A673 (cell line): ENCODE results near the gene TRPC3. TPM values are rescaled to one million over a fixed set of nuclear protein-coding genes. Genes with fewer than 3 reads are reported as not detected.

ENCODE experiments used
- BruUV-seq: library from RNA; stranded (reverse); fragments of 400-500 nt; replicated peaks from 2 replicates; lab custom pipeline; 2021; lab: Mats Ljungman, UMichigan
- CTCF ChIA-PET: fragments of 300-600 bp; sonication (Branson Sonifier 250); formaldehyde crosslinking; loops from one replicate; lab custom pipeline; 2022; ENCODE audit warnings: antibody characterized with exemption; lab: Charles Lee
- POLR2A ChIA-PET: fragments of 300-600 bp; sonication (Branson Sonifier 250); formaldehyde crosslinking; loops from one replicate; lab custom pipeline; 2022; ENCODE audit warnings: antibody characterized with exemption; ENCODE audit not compliant: low non-redundant PET; lab: Charles Lee
- DNase-seq: peaks from one replicate; pipeline ENCODE4 v3.0.0-alpha.2; 2015; ENCODE audit warnings: low spot score
- H3K27ac ChIP-seq: fragments of 200-600 bp; sonication (generic); 2 replicates; pipeline ENCODE4 v1.5.1; 2016; ENCODE audit warnings: mixed run types, low read depth, mild to moderate bottlenecking, mixed read lengths, antibody characterized with exemption, low read length; ENCODE audit not compliant: poor library complexity, severe bottlenecking
- H3K27me3 ChIP-seq: fragments of 200-600 bp; sonication (generic); replicated peaks from 2 replicates; pipeline ENCODE4 v1.6.1; 2017; ENCODE audit warnings: mixed run types, low read depth, mild to moderate bottlenecking, mixed read lengths, antibody characterized with exemption, low read length; ENCODE audit not compliant: insufficient read depth, poor library complexity
- H3K36me3 ChIP-seq: fragments of 200-600 bp; sonication (generic); 2 replicates; pipeline ENCODE4 v1.6.1; 2016; ENCODE audit warnings: mixed run types, mild to moderate bottlenecking, mixed read lengths, antibody characterized with exemption, low read length; ENCODE audit not compliant: insufficient read depth, poor library complexity, severe bottlenecking
- H3K4me1 ChIP-seq: fragments of 200-600 bp; sonication (generic); 2 replicates; pipeline ENCODE4 v1.6.1; 2017; ENCODE audit warnings: mixed run types, mild to moderate bottlenecking, mixed read lengths, antibody characterized with exemption, low read length; ENCODE audit not compliant: insufficient read depth, poor library complexity, severe bottlenecking
- H3K4me3 ChIP-seq: fragments of 200-600 bp; sonication (generic); 2 replicates; pipeline ENCODE4 v1.5.1; 2016; ENCODE audit warnings: low read depth, mixed run types, mild to moderate bottlenecking, mixed read lengths, low read length; ENCODE audit not compliant: poor library complexity, severe bottlenecking
- H3K9me3 ChIP-seq: fragments of 200-600 bp; sonication (generic); 2 replicates; pipeline ENCODE4 v1.6.1; 2016; ENCODE audit warnings: mixed run types, low read depth, mild to moderate bottlenecking, mixed read lengths, antibody characterized with exemption, low read length; ENCODE audit not compliant: poor library complexity, severe bottlenecking
- CTCF ChIP-seq: fragments of 300-800, 200-600 bp; sonication (generic); conservative IDR thresholded peaks from 2 replicates; pipeline ENCODE4 v1.5.1; 2017; ENCODE audit warnings: low read depth, mild to moderate bottlenecking, antibody characterized with exemption, low read length, moderate library complexity, mixed read lengths
- EZH2 ChIP-seq: fragments of 200-600 bp; sonication (generic); IDR thresholded peaks from 2 replicates; pipeline ENCODE4 v1.6.1; 2017; ENCODE audit warnings: borderline replicate concordance, low read depth, mild to moderate bottlenecking, mixed read lengths, antibody characterized with exemption, low read length; ENCODE audit not compliant: poor library complexity, severe bottlenecking
- intact Hi-C: fragments of 100-400 bp; cut with micrococcal nuclease; formaldehyde crosslinking; loops from one replicate; pipeline ENCODE4 v1.10.0; 2022; ENCODE audit not compliant: unreplicated experiment
- total RNA-seq: library from RNA; stranded (reverse); gene quantifications from 2 replicates; pipeline ENCODE4 v1.2.3, GENCODE V29; 2021

TRPC3 gene
- total RNA-seq, 1 experiment from 2014 or later = 0.24 TPM

- intact Hi-C loops = loop anchor here (5.0 kb wide), 2 partner anchors 263 to 498 kb away; no protein-coding TSS in a partner anchor
- ChIA-PET CTCF (no interaction called here), POLR2A (no interaction called here)
- TF ChIP-seq CTCF = no peak
- no peak for TF ChIP-seq EZH2
- no peaks in the 10 kb centered on the region for H3K36me3 ChIP-seq
- no peak overlapping the region for H3K4me3 ChIP-seq
- BruUV-seq = no TSS peak
- H3K27me3 ChIP-seq = peaks cover 40% of the 10 kb centered on the region
- DNase-seq = no peak
- no peak overlapping the region for H3K27ac ChIP-seq
- no peaks in the 10 kb centered on the region for H3K9me3 ChIP-seq
- H3K4me1 ChIP-seq = no peaks in the 10 kb centered on the region
These were observed 2.0 kb upstream of the TRPC3 start for GRCh38 chr4:121953860-121954259.

GRCh38 chr4:121952290-121952689, 430 bp upstream of the TRPC3 start:
- no peak overlapping the region for H3K27ac ChIP-seq
- BruUV-seq = no TSS peak
- DNase-seq = no peak
- no peaks in the 10 kb centered on the region for H3K4me1 ChIP-seq
- H3K9me3 ChIP-seq = no peaks in the 10 kb centered on the region
- intact Hi-C loops = loop anchor here (5.0 kb wide), 2 partner anchors 265 to 500 kb away; no protein-coding TSS in a partner anchor
- peak overlapping the region; percentile 54 for H3K4me3 ChIP-seq
- CTCF ChIA-PET = no interaction called here
- POLR2A ChIA-PET = no interaction called here
- H3K27me3 ChIP-seq = peaks cover 40% of the 10 kb centered on the region
- no peak for TF ChIP-seq CTCF
- TF ChIP-seq EZH2 = no peak
- no peaks in the 10 kb centered on the region for H3K36me3 ChIP-seq

DNA sequence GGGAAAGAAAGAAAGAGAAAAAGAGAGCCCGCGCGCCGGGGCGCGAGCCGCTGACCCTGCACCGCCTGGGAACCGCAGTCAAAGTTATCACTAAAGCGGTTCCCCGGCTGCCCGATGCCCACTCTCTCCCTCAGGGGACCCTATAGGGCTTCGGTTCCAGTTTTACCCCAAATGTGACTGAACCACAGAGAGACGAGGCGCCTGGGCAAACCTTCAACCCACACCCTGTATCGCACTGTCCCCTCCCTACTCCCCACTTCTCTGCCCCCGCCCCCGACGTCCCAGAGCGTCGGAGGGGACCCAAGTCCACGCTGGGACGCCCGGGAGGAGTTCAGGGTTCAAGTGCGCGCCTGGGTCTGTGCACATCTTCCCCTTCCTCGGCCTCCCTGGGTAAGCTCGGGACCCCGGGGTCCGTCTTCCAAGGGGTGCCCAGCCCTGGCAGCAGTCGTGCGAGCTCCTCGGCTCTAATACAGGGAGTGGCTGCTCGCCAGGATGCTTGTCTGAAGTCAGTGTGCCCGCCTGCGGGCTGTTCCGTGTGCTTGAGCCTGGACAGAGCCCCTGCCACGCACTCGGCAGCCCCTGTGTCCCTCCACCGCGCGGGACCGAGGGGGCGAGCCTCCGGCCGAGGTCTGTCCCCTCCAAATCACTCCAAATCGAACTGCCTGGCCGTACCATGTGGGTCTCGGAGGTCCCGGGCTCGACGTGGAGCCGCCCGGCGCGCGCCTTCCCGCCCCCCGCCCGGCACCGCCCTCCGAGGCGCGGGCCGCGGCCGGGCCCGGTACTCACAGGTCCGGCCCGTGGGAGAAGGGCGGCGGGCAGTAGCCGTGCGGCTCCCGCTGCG, 960 bp downstream of the TRPC3 start:
- ChIA-PET POLR2A (no interaction called here), CTCF (interaction anchor here (1.0 kb wide), 1 partner anchor 47 kb away, joined by 3 read pairs; no protein-coding TSS in a partner anchor)
- Histone ChIP-seq H3K4me1 (no peaks in the 10 kb centered on the region), H3K27me3 (peaks cover 40% of the 10 kb centered on the region), H3K36me3 (no peaks in the 10 kb centered on the region), H3K27ac (no peak overlapping the region), H3K4me3 (peak overlapping the region; percentile 54), H3K9me3 (no peaks in the 10 kb centered on the region)
- intact Hi-C loops = loop anchor here (5.0 kb wide), 2 partner anchors 266 to 501 kb away; no protein-coding TSS in a partner anchor
- peak; percentile 25 for DNase-seq
- no peak for TF ChIP-seq CTCF
- peak; percentile 55 for TF ChIP-seq EZH2
- BruUV-seq = no TSS peak
